Lung (tissue), 12 donors: ENCODE measurements around the gene TTYH2. TPM values are rescaled to one million over a fixed set of nuclear protein-coding genes. Genes with fewer than 3 reads are reported as not detected.

ENCODE experiments used
- ATAC-seq: fragments of 200-7000 bp; cut with Tn5 transposase; one replicate; pipeline ENCODE4 v1.9.1; 2020; ENCODE audit warnings: moderate number of reproducible peaks; ENCODE audit not compliant: insufficient read depth, low FRiP score
- DNase-seq, 3 donors: peaks; one replicate each; pipeline ENCODE4 v3.0.0-alpha.2; 2013 to 2017
- H3K27ac ChIP-seq, 2 donors: one replicate each; pipeline ENCODE4 v1.5.1; 2013; ENCODE audit warnings: mild to moderate bottlenecking in 2 of 2, moderate library complexity in 2 of 2, control low read depth in 1 of 2, inconsistent platforms in 1 of 2, low read depth in 1 of 2, low read length in 1 of 2
- H3K27me3 ChIP-seq, 3 donors: one replicate each; pipeline ENCODE4 v1.5.1; 2013; ENCODE audit warnings: low read length in 2 of 3; ENCODE audit not compliant: control insufficient read depth in 3 of 3, insufficient read depth in 3 of 3
- H3K36me3 ChIP-seq, 4 donors: one replicate each; pipeline ENCODE4 v1.5.1; 2013; ENCODE audit warnings: low read length in 4 of 4, mild to moderate bottlenecking in 1 of 4, moderate library complexity in 1 of 4; ENCODE audit not compliant: control insufficient read depth in 4 of 4, insufficient read depth in 4 of 4
- H3K4me1 ChIP-seq, 5 donors: one replicate each; pipeline ENCODE4 v1.5.1; 2013; ENCODE audit warnings: low read length in 5 of 5, mild to moderate bottlenecking in 2 of 5, moderate library complexity in 1 of 5; ENCODE audit not compliant: control insufficient read depth in 5 of 5, insufficient read depth in 5 of 5
- H3K4me3 ChIP-seq: one replicate; pipeline ENCODE4 v1.5.1; 2013; ENCODE audit warnings: mild to moderate bottlenecking, control low read depth, moderate library complexity
- H3K9ac ChIP-seq, 2 donors: one replicate each; pipeline ENCODE4 v1.5.1; 2013; ENCODE audit warnings: low read length in 2 of 2, control low read depth in 1 of 2; ENCODE audit not compliant: insufficient read depth in 1 of 2
- H3K9me3 ChIP-seq, 4 donors: one replicate each; pipeline ENCODE4 v1.5.1; 2013; ENCODE audit warnings: low read length in 3 of 4, mild to moderate bottlenecking in 1 of 4, moderate library complexity in 1 of 4; ENCODE audit not compliant: control insufficient read depth in 4 of 4, insufficient read depth in 3 of 4
- WGBS, 2 donors: extraction: QIAGEN DNeasy Blood & Tissue Kit; methylation state at CpG; one replicate each; pipeline ENCODE4 v1.1.7; 2013; 5-methylcytosine and 5-hydroxymethylcytosine counted together
- polyA plus RNA-seq, 2 donors: library from polyadenylated mRNA; stranded (reverse); fragments of 200-250 nt; gene quantifications; one replicate each; pipeline ENCODE4 v1.2.1, GENCODE V29; 2013
- total RNA-seq, 2 donors: library from RNA; depleted of rRNA in 1 of 2; stranded (reverse); fragments of >200 nt in 1 of 2; gene quantifications; one replicate each; pipeline ENCODE4 v1.2.1, GENCODE V29; 2014 to 2021
- TF ChIP-seq, protein P1 (sequence below): IDR thresholded peaks from 2 replicates; pipeline ENCODE4 v1.5.1; 2012; ENCODE audit warnings: mild to moderate bottlenecking; ENCODE audit errors: control extremely low read depth, extremely low read depth
- donor health status: control.
- donor health status: control.
- donor health status: Bipolar disorder and iron deficiency.
- donor health status: healthy.
- donor health status: DM: yes; HTN: yes; CAD: no.

The TTYH2 gene
- total and polyA plus RNA-seq, 4 donors: 2.3 to 10.6 (median 5.4) TPM

DNA sequence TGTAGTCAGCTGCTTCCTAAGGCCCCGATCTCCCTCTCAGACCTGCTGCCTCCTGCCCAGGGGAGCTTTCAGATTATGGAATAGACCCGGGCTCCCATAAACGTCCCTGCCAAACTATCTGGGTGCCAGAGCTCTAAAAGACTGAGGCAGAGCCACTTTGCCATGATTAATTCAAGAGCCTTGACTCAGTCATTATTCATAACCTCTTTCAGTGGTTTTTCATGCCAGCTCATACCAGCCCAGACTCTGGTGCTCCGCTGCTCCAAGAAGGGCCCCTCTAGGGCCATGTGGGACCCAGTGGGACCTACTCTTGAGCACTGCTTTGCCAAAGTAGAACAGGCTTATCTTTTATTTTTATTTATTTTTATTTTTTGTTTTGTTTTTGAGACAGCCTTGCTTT is 84.6 kb downstream of the TTYH2 start:
- TF ChIP-seq, protein P1, sequence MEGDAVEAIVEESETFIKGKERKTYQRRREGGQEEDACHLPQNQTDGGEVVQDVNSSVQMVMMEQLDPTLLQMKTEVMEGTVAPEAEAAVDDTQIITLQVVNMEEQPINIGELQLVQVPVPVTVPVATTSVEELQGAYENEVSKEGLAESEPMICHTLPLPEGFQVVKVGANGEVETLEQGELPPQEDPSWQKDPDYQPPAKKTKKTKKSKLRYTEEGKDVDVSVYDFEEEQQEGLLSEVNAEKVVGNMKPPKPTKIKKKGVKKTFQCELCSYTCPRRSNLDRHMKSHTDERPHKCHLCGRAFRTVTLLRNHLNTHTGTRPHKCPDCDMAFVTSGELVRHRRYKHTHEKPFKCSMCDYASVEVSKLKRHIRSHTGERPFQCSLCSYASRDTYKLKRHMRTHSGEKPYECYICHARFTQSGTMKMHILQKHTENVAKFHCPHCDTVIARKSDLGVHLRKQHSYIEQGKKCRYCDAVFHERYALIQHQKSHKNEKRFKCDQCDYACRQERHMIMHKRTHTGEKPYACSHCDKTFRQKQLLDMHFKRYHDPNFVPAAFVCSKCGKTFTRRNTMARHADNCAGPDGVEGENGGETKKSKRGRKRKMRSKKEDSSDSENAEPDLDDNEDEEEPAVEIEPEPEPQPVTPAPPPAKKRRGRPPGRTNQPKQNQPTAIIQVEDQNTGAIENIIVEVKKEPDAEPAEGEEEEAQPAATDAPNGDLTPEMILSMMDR: no peak
- no peak for ATAC-seq

DNA sequence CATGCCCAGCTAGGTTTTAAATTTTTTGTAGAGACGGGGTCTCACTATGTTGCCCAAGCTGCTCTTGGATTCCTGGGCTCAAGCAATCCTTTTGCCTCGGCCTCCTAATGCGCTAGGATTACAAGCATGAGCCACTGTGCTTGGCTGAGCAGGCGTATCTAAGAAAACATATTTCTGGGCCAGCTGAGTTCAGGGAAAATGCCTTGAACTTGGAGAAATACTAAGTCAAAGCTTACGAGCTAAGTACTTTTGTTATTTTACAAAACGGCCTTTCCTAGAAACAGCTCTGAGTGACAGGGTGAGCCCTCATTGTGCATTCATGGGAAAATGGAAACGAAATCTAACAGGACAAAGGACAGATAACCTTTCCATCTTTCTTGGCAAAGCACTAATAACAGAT is 85.4 kb downstream of the TTYH2 start:
- no peak overlapping the region for H3K9ac ChIP-seq
- H3K36me3 ChIP-seq: no peaks in the 10 kb centered on the region
- DNase-seq (no peak), ATAC-seq (no peak)
- H3K9me3 ChIP-seq: no peaks in the 10 kb centered on the region
- H3K4me1 ChIP-seq: peaks cover 0 to 4% (median 0%) of the 10 kb centered on the region in 5 donors
- H3K4me3 ChIP-seq: no peak overlapping the region
- TF ChIP-seq, protein P1: no peak
- H3K27ac ChIP-seq: no peak overlapping the region
- no peaks in the 10 kb centered on the region for H3K27me3 ChIP-seq
- 81 to 85% methylated on average over 7 of the region's 7 CpGs for WGBS, 2 donors

More for the DNA sequence above, 84.6 kb downstream of the TTYH2 start:
- no peak overlapping the region for H3K9ac ChIP-seq
- H3K36me3 ChIP-seq: no peaks in the 10 kb centered on the region
- no peaks in the 10 kb centered on the region for H3K27me3 ChIP-seq
- no peak overlapping the region for H3K27ac ChIP-seq
- H3K4me1 ChIP-seq: peaks cover 0 to 4% (median 0%) of the 10 kb centered on the region in 5 donors
- no peak overlapping the region for H3K4me3 ChIP-seq
- DNase-seq: no peak
- WGBS, 2 donors: 81 to 96% methylated on average over 4 of the region's 4 CpGs
- H3K9me3 ChIP-seq: no peaks in the 10 kb centered on the region

DNA sequence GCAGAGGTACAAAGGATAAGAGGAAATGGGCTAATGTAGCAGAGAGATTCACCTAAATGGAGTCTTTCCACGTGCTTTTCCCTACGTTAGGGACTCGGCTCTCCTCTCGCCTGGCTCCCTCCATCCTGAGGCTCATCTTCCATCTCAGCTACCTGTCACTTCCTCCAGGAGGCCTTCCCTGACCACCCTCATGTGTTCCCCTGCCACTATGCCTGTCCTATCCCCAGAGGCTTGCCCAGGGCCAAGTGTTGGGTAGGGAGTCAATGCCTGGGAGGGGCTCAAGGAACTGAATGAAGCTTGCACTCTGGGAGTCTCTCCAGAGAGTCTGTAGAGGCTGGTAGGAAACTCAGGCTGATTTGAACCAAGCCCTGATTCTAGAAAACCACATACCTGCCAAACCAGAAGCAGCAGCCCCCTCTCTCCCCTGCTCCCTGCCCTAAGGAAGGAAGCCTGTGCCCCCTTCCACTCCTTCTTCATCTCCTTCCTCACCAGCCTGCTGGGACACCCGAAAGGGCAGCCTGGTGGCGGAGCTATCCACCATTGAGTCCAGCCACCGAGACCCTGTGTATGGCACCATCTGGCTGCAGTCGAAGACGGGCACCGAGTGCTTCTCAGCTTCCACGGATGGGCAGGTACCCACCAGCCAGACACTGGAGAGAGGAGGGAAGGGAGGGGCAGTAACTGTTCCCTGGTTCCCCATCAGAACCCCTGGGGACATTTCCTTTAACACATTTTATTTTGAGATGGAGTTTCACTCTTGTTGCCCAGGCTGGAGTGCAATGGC is 86.0 kb downstream of the TTYH2 start:
- Histone ChIP-seq H3K4me1 (peaks cover 0 to 4% (median 0%) of the 10 kb centered on the region in 5 donors), H3K27me3 (no peaks in the 10 kb centered on the region), H3K27ac (no peak overlapping the region), H3K9me3 (no peaks in the 10 kb centered on the region), H3K9ac (no peak overlapping the region), H3K4me3 (no peak overlapping the region), H3K36me3 (no peaks in the 10 kb centered on the region)
- TF ChIP-seq, protein P1: no peak
- DNase-seq (no peak), ATAC-seq (no peak)
- 83 to 94% methylated on average over 11 of the region's 11 CpGs for WGBS, 2 donors
